WTC11 (cell line): ENCODE measurements around the gene UTF1. TPM values are rescaled to one million over a fixed set of nuclear protein-coding genes. Genes with fewer than 3 reads are reported as not detected.

ENCODE experiments used
- ATAC-seq: fragments of 200-7000 bp; cut with Tn5 transposase; 2 replicates; pipeline ENCODE4 v1.10.0; 2021; ENCODE audit warnings: mild to moderate bottlenecking, moderate library complexity
- CTCF ChIA-PET: fragments of 300-600 bp; sonication (Branson Sonifier 250); formaldehyde crosslinking; loops from one replicate; lab custom pipeline; 2021; ENCODE audit warnings: antibody characterized with exemption; lab: Charles Lee
- POLR2A ChIA-PET: fragments of 350-600 bp; sonication (Branson Sonifier 250); formaldehyde crosslinking; loops from one replicate; lab custom pipeline; 2021; ENCODE audit warnings: antibody characterized with exemption; lab: Charles Lee
- DNase-seq: peaks from one replicate; pipeline ENCODE4 v3.0.0; 2021; ENCODE audit warnings: low spot score
- H3K27ac Mint-ChIP-seq: 2 replicates; pipeline ENCODE4 v1.8.0; 2021; ENCODE audit warnings: mixed read lengths
- H3K27me3 Mint-ChIP-seq: 2 replicates; pipeline ENCODE4 v1.8.0; 2021; ENCODE audit warnings: low read depth, mild to moderate bottlenecking, moderate library complexity, mixed read lengths
- H3K36me3 Mint-ChIP-seq: 2 replicates; pipeline ENCODE4 v1.8.0; 2021; ENCODE audit warnings: mixed read lengths
- H3K4me1 Mint-ChIP-seq: 2 replicates; pipeline ENCODE4 v1.8.0; 2022; ENCODE audit warnings: mixed read lengths
- H3K4me3 Mint-ChIP-seq: 2 replicates; pipeline ENCODE4 v1.8.0; 2021; ENCODE audit warnings: mild to moderate bottlenecking, moderate library complexity, mixed read lengths
- H3K9me3 Mint-ChIP-seq: 2 replicates; pipeline ENCODE4 v1.8.0; 2021; ENCODE audit warnings: mixed read lengths
- ATF3 ChIP-seq: sonication (generic); formaldehyde crosslinking; conservative IDR thresholded peaks from 2 replicates; pipeline ENCODE4 v1.8.1; 2022; ENCODE audit warnings: mild to moderate bottlenecking, missing genetic modification reagents
- ATF6 ChIP-seq: sonication (generic); formaldehyde crosslinking; IDR thresholded peaks from 2 replicates; pipeline ENCODE4 v1.8.1; 2023; ENCODE audit warnings: mild to moderate bottlenecking, missing genetic modification reagents
- E2F4 ChIP-seq: sonication (generic); formaldehyde crosslinking; IDR thresholded peaks from 2 replicates; pipeline ENCODE4 v1.8.1; 2022; ENCODE audit warnings: low read depth, mild to moderate bottlenecking, moderate library complexity, missing genetic modification reagents, borderline replicate concordance
- E2F5 ChIP-seq: sonication (generic); formaldehyde crosslinking; IDR thresholded peaks from 2 replicates; pipeline ENCODE4 v1.8.1; 2022; ENCODE audit warnings: mild to moderate bottlenecking, moderate library complexity, missing genetic modification reagents
- FOXK1 ChIP-seq: sonication (generic); formaldehyde crosslinking; IDR thresholded peaks from 2 replicates; pipeline ENCODE4 v1.8.0; 2022; ENCODE audit warnings: mild to moderate bottlenecking, moderate library complexity, missing genetic modification reagents
- FOXP1 ChIP-seq: sonication (generic); formaldehyde crosslinking; IDR thresholded peaks from 2 replicates; pipeline ENCODE4 v1.8.0; 2022; ENCODE audit warnings: missing genetic modification reagents, mild to moderate bottlenecking, moderate library complexity, borderline replicate concordance
- FOXP4 ChIP-seq: sonication (generic); formaldehyde crosslinking; IDR thresholded peaks from 2 replicates; pipeline ENCODE4 v1.8.0; 2022; ENCODE audit warnings: mild to moderate bottlenecking, missing genetic modification reagents
- HMGA2 ChIP-seq: fragments of 250-450 bp; sonication (Bioruptor Pico); IDR thresholded peaks from 2 replicates; pipeline ENCODE4 v1.4.0; 2021; ENCODE audit warnings: mild to moderate bottlenecking, moderate library complexity
- HMGXB4 ChIP-seq: sonication (generic); formaldehyde crosslinking; IDR thresholded peaks from 2 replicates; pipeline ENCODE4 v1.8.1; 2023; ENCODE audit warnings: mild to moderate bottlenecking, moderate library complexity, missing genetic modification reagents
- IRF2 ChIP-seq: sonication (generic); formaldehyde crosslinking; IDR thresholded peaks from 2 replicates; pipeline ENCODE4 v1.8.0; 2022; ENCODE audit warnings: low read depth, missing genetic modification reagents, borderline replicate concordance
- MLX ChIP-seq: sonication (generic); formaldehyde crosslinking; IDR thresholded peaks from 2 replicates; pipeline ENCODE4 v1.8.1; 2023; ENCODE audit warnings: mild to moderate bottlenecking, missing genetic modification reagents, moderate library complexity
- NR2C2 ChIP-seq: sonication (generic); formaldehyde crosslinking; IDR thresholded peaks from 2 replicates; pipeline ENCODE4 v1.8.0; 2022; ENCODE audit warnings: mild to moderate bottlenecking, missing genetic modification reagents
- OVOL2 ChIP-seq: fragments of 250-450 bp; sonication (Bioruptor Pico); IDR thresholded peaks from 2 replicates; pipeline ENCODE4 v1.9.0; 2021; ENCODE audit warnings: mild to moderate bottlenecking, borderline replicate concordance
- PRRX2 ChIP-seq: fragments of 250-450 bp; sonication (Bioruptor Pico); IDR thresholded peaks from 2 replicates; pipeline ENCODE4 v1.8.0; 2021; ENCODE audit warnings: mild to moderate bottlenecking
- TP53 ChIP-seq: sonication (generic); formaldehyde crosslinking; IDR thresholded peaks from 2 replicates; pipeline ENCODE4 v1.8.1; 2023; ENCODE audit warnings: mild to moderate bottlenecking, missing genetic modification reagents
- ZNF138 ChIP-seq: sonication (generic); formaldehyde crosslinking; conservative IDR thresholded peaks from 2 replicates; pipeline ENCODE4 v1.8.1; 2022; ENCODE audit warnings: mild to moderate bottlenecking, moderate library complexity, missing genetic modification reagents
- ZNF219 ChIP-seq: sonication (generic); formaldehyde crosslinking; IDR thresholded peaks from 2 replicates; pipeline ENCODE4 v1.8.0; 2023; ENCODE audit warnings: missing genetic modification reagents, mild to moderate bottlenecking, borderline replicate concordance
- ZNF232 ChIP-seq: sonication (generic); formaldehyde crosslinking; IDR thresholded peaks from 2 replicates; pipeline ENCODE4 v1.8.0; 2022; ENCODE audit warnings: mild to moderate bottlenecking, missing genetic modification reagents
- ZNF263 ChIP-seq: sonication (generic); formaldehyde crosslinking; IDR thresholded peaks from 2 replicates; pipeline ENCODE4 v1.8.1; 2022; ENCODE audit warnings: low read depth, mild to moderate bottlenecking, moderate library complexity, missing genetic modification reagents
- total RNA-seq: library from RNA; stranded (reverse); gene quantifications from 3 replicates; pipeline ENCODE4 v1.2.3, GENCODE V29; 2021

The UTF1 gene
- total RNA-seq, 1 experiment from 2014 or later = 196 TPM

- no peak for TF ChIP-seq ZNF232 (CRISPR knock-in tag)
These were observed 33.6 kb upstream of the UTF1 start (continued) for GRCh38 chr10:133196221-133196915.

GRCh38 chr10:133196936-133197758, 32.9 kb upstream of the UTF1 start:
- peaks cover 16% of the 10 kb centered on the region for H3K36me3 Mint-ChIP-seq
- H3K4me3 Mint-ChIP-seq = no peak overlapping the region
- H3K4me1 Mint-ChIP-seq = no peaks in the 10 kb centered on the region
- POLR2A ChIA-PET = no interaction called here
- peak; percentile 44 for DNase-seq
- peaks cover 7% of the 10 kb centered on the region for H3K27me3 Mint-ChIP-seq
- H3K27ac Mint-ChIP-seq = no peak overlapping the region
- ATAC-seq = peak; percentile 48; the same call in 1 of the 2 replicates
- peaks cover 22% of the 10 kb centered on the region for H3K9me3 Mint-ChIP-seq
- CTCF ChIA-PET = interaction anchor here (0.6 to 2.8 kb wide), 17 partner anchors 9 to 389 kb away, joined by 3 to 19 read pairs (median 3); no protein-coding TSS in a partner anchor
- TF ChIP-seq HMGXB4 (CRISPR knock-in tag) (no peak), NR2C2 (CRISPR knock-in tag) (no peak), FOXP1 (CRISPR knock-in tag) (no peak), ATF6 (no peak), HMGA2 (CRISPR knock-in tag) (no peak)

GRCh38 chr10:133197786-133198185, 32.2 kb upstream of the UTF1 start:
- POLR2A ChIA-PET = no interaction called here
- CTCF ChIA-PET = interaction anchor here (0.7 to 2.8 kb wide), 13 partner anchors 9 to 97 kb away, joined by 3 to 19 read pairs (median 3); no protein-coding TSS in a partner anchor
- Mint-ChIP-seq H3K36me3 (peaks cover 10% of the 10 kb centered on the region; the same call in 1 of the 2 replicates), H3K27ac (no peak overlapping the region), H3K4me1 (no peaks in the 10 kb centered on the region), H3K4me3 (no peak overlapping the region), H3K9me3 (peaks cover 15% of the 10 kb centered on the region), H3K27me3 (peaks cover under 1% of the 10 kb centered on the region)
- no peak for ATAC-seq
- no peak for DNase-seq
- no peak for TF ChIP-seq MLX (CRISPR knock-in tag)
- TF ChIP-seq ZNF219 (CRISPR knock-in tag) = no peak
- TF ChIP-seq ATF3 (CRISPR knock-in tag) = no peak
- no peak for TF ChIP-seq FOXP4
- no peak for TF ChIP-seq ZNF138 (CRISPR knock-in tag)
- TF ChIP-seq ZNF263 (CRISPR knock-in tag) = no peak
- no peak for TF ChIP-seq IRF2 (CRISPR knock-in tag)
- TF ChIP-seq FOXK1 (CRISPR knock-in tag) = no peak
- TF ChIP-seq ATF6 = no peak
- TF ChIP-seq TP53 (CRISPR knock-in tag) = no peak
- no peak for TF ChIP-seq PRRX2 (CRISPR knock-in tag)
- no peak for TF ChIP-seq E2F5 (CRISPR knock-in tag)
- TF ChIP-seq E2F4 (CRISPR knock-in tag) = no peak
- TF ChIP-seq OVOL2 (CRISPR knock-in tag) = no peak
